SU-DHL-6 (cell line): Measurements from ENCODE around the gene SPEG.

Experiments used
- EZH2phosphoT487 ChIP-seq: fragments of 200-600 bp; sonication (generic), shearing (Covaris generic); conservative IDR thresholded peaks from 2 replicates; pipeline ENCODE4 v1.6.1; 2018; ENCODE audit warnings: mild to moderate bottlenecking, antibody characterized with exemption, low read length, moderate library complexity, mixed read lengths
- TF ChIP-seq, protein P1 (sequence below): fragments of 200-600 bp; sonication (generic); IDR thresholded peaks from one replicate; pipeline ENCODE4 v1.5.1; 2017; ENCODE audit warnings: antibody characterized with exemption, mild to moderate bottlenecking, low read length, moderate library complexity; ENCODE audit not compliant: insufficient read depth, poor library complexity, severe bottlenecking

DNA sequence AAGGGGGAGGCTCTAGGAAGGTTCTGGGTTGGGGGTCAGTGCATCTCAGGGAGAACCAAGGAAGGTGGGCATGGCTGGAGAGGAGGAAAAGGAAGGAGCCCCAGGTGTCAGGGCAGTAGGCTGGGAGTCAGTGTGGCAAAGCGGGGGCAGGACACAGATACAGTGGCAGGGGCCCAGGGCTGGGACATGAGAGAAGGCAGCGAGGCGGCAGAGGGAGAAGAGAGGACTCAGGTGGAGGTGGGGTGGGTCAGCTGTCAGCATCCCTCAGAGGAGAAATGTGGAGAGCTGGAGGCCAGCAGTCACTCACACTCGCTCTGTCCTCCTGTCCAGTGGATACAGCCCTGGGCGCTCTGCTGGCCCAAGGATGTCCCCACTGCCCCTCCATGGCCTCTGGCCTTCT lies 58.4 kb downstream of the SPEG start:
- TF ChIP-seq, protein P1, sequence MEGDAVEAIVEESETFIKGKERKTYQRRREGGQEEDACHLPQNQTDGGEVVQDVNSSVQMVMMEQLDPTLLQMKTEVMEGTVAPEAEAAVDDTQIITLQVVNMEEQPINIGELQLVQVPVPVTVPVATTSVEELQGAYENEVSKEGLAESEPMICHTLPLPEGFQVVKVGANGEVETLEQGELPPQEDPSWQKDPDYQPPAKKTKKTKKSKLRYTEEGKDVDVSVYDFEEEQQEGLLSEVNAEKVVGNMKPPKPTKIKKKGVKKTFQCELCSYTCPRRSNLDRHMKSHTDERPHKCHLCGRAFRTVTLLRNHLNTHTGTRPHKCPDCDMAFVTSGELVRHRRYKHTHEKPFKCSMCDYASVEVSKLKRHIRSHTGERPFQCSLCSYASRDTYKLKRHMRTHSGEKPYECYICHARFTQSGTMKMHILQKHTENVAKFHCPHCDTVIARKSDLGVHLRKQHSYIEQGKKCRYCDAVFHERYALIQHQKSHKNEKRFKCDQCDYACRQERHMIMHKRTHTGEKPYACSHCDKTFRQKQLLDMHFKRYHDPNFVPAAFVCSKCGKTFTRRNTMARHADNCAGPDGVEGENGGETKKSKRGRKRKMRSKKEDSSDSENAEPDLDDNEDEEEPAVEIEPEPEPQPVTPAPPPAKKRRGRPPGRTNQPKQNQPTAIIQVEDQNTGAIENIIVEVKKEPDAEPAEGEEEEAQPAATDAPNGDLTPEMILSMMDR, result no peak
- no peak for TF ChIP-seq EZH2phosphoT487
